H1 (cell line): ENCODE results near the gene ADGRB3. TPM values are rescaled to one million over a fixed set of nuclear protein-coding genes. Genes with fewer than 3 reads are reported as not detected.

Experiments
- CTCF ChIA-PET: fragments of 300-600 bp; sonication (Branson Sonifier 250); formaldehyde crosslinking; loops from one replicate; lab custom pipeline; 2021; ENCODE audit not compliant: partially characterized antibody; lab: Charles Lee
- POLR2A ChIA-PET: fragments of 300-600 bp; sonication (Branson Sonifier 250); formaldehyde crosslinking; loops from one replicate; lab custom pipeline; 2021; ENCODE audit warnings: inconsistent platforms; ENCODE audit not compliant: partially characterized antibody; lab: Charles Lee
- DNase-seq, 2 experiments: peaks; one replicate each; pipeline versions ENCODE4 v3.0.0 to v3.0.0-alpha.2; 2010 to 2022; ENCODE audit warnings: low spot score in 2 of 2, low read depth in 1 of 2, mixed read lengths in 1 of 2
- FAIRE-seq: peaks from 2 replicates; lab custom pipeline; 2011; peaks lifted over from hg19 to GRCh38; lab: Jason Lieb, UNC
- H2AFZ ChIP-seq: 2 replicates; pipeline ENCODE4 v1.8.1; 2012; ENCODE audit warnings: low read length, inconsistent platforms
- H2AK5ac ChIP-seq: 2 replicates; pipeline ENCODE4 v1.6.1; 2013; ENCODE audit warnings: low read depth, low read length
- H2BK120ac ChIP-seq: replicated peaks from 2 replicates; pipeline ENCODE3; 2013; ENCODE audit warnings: low read depth, low read length, inconsistent platforms
- H2BK12ac ChIP-seq: 2 replicates; pipeline ENCODE4 v1.6.1; 2013; ENCODE audit warnings: low read depth, low read length
- H2BK15ac ChIP-seq: 2 replicates; pipeline ENCODE4 v1.6.1; 2013; ENCODE audit warnings: low read length
- H2BK20ac ChIP-seq: 2 replicates; pipeline ENCODE4 v1.6.1; 2013; ENCODE audit warnings: low read length
- H2BK5ac ChIP-seq: 2 replicates; pipeline ENCODE4 v1.6.1; 2013; ENCODE audit warnings: low read depth, low read length
- H3K14ac ChIP-seq: 2 replicates; pipeline ENCODE4 v1.6.1; 2013; ENCODE audit warnings: inconsistent platforms; ENCODE audit not compliant: insufficient read length
- H3K18ac ChIP-seq: 2 replicates; pipeline ENCODE4 v1.6.1; 2013; ENCODE audit warnings: low read length; ENCODE audit errors: extremely low read depth
- H3K23ac ChIP-seq: 2 replicates; pipeline ENCODE4 v1.6.1; 2013; ENCODE audit warnings: inconsistent platforms; ENCODE audit not compliant: insufficient read length
- H3K23me2 ChIP-seq: 2 replicates; pipeline ENCODE4 v1.6.1; 2013; ENCODE audit warnings: low read depth, low read length
- H3K27ac ChIP-seq: 2 replicates; pipeline ENCODE4 v1.6.1; 2011; ENCODE audit warnings: low read depth, low read length, inconsistent platforms
- H3K27me3 ChIP-seq, 4 experiments: replicated peaks in 1 of 4; 1 replicate in 1 of 4; 2 replicates in 3 of 4; pipeline versions ENCODE4 v1.6.1 to v1.8.1; 2011 to 2013; ENCODE audit warnings: low read length in 3 of 4, mild to moderate bottlenecking in 3 of 4, inconsistent platforms in 2 of 4, mixed read lengths in 2 of 4, moderate library complexity in 1 of 4; ENCODE audit not compliant: control insufficient read depth in 3 of 4, insufficient read depth in 3 of 4; ENCODE audit errors: extremely low read depth in 1 of 4
- H3K36me3 ChIP-seq, 4 experiments: 2 replicates each; pipeline versions ENCODE4 v1.6.1 to v1.8.1; 2011 to 2013; ENCODE audit warnings: mild to moderate bottlenecking in 4 of 4, low read length in 3 of 4, moderate library complexity in 2 of 4, control low read depth in 1 of 4, inconsistent platforms in 1 of 4; ENCODE audit not compliant: insufficient read depth in 4 of 4, control insufficient read depth in 2 of 4
- H3K4ac ChIP-seq: replicated peaks from 2 replicates; pipeline ENCODE3; 2013; ENCODE audit warnings: low read length, low read depth, mixed read lengths, inconsistent platforms; ENCODE audit not compliant: insufficient read length
- H3K4me1 ChIP-seq, 4 experiments: replicated peaks in 1 of 4; 1 replicate in 1 of 4; 2 replicates in 3 of 4; pipeline versions ENCODE4 v1.6.1 to v1.8.1; 2011 to 2013; ENCODE audit warnings: low read length in 3 of 4, inconsistent platforms in 2 of 4, mixed read lengths in 1 of 4; ENCODE audit not compliant: insufficient read depth in 4 of 4, control insufficient read depth in 3 of 4
- H3K4me2 ChIP-seq, 2 experiments: 2 replicates each; pipeline versions ENCODE4 v1.6.1 to v1.8.1; 2011 to 2013; ENCODE audit warnings: low read depth in 2 of 2, low read length in 2 of 2, control low read depth in 1 of 2, inconsistent platforms in 1 of 2, mild to moderate bottlenecking in 1 of 2; ENCODE audit not compliant: insufficient read depth in 1 of 2
- H3K4me3 ChIP-seq, 4 experiments: fragments of 200-600, 300-600 bp in 1 of 4; sonication (generic), shearing (Covaris generic), sonication (Bioruptor Twin) in 1 of 4; 2 replicates each; pipeline versions ENCODE4 v1.5.1 to v1.8.1; 2011 to 2016; ENCODE audit warnings: low read length in 4 of 4, low read depth in 3 of 4, control low read depth in 2 of 4, inconsistent platforms in 2 of 4, mild to moderate bottlenecking in 2 of 4, mixed read lengths in 1 of 4, moderate library complexity in 1 of 4; ENCODE audit not compliant: insufficient read depth in 2 of 4; ENCODE audit errors: extremely low read depth in 1 of 4
- H3K56ac ChIP-seq: replicated peaks from 2 replicates; pipeline ENCODE3; 2013; ENCODE audit warnings: low read depth, mild to moderate bottlenecking, mixed read lengths, low read length, inconsistent platforms; ENCODE audit not compliant: insufficient read length
- H3K79me1 ChIP-seq: 2 replicates; pipeline ENCODE4 v1.6.1; 2013; ENCODE audit warnings: low read depth, low read length, control low read depth
- H3K79me2 ChIP-seq, 2 experiments: 2 replicates each; pipeline versions ENCODE4 v1.6.1 to v1.8.1; 2012 to 2013; ENCODE audit warnings: low read length in 2 of 2, mild to moderate bottlenecking in 2 of 2, inconsistent platforms in 1 of 2; ENCODE audit not compliant: insufficient read depth in 2 of 2, control insufficient read depth in 1 of 2
- H3K9ac ChIP-seq, 4 experiments: replicated peaks in 1 of 4; 1 replicate in 1 of 4; 2 replicates in 3 of 4; pipeline versions ENCODE4 v1.6.1 to v1.8.1; 2011 to 2013; ENCODE audit warnings: low read depth in 3 of 4, low read length in 3 of 4, control low read depth in 2 of 4, mild to moderate bottlenecking in 2 of 4, moderate library complexity in 2 of 4, inconsistent platforms in 1 of 4; ENCODE audit errors: extremely low read depth in 1 of 4
- H3K9me3 ChIP-seq, 2 experiments: 2 replicates each; pipeline versions ENCODE4 v1.6.1 to v1.8.1; 2012 to 2013; ENCODE audit warnings: mild to moderate bottlenecking in 2 of 2, moderate library complexity in 2 of 2, control low read depth in 1 of 2, inconsistent platforms in 1 of 2, low read depth in 1 of 2, low read length in 1 of 2, mixed read lengths in 1 of 2; ENCODE audit not compliant: insufficient read depth in 2 of 2
- H4K20me1 ChIP-seq, 2 experiments: replicated peaks in 1 of 2; 2 replicates each; pipeline versions ENCODE3 to v1.8.1; 2011 to 2013; ENCODE audit warnings: inconsistent platforms in 2 of 2, low read length in 2 of 2, mild to moderate bottlenecking in 1 of 2; ENCODE audit not compliant: insufficient read depth in 2 of 2, control insufficient read depth in 1 of 2
- H4K5ac ChIP-seq: 2 replicates; pipeline ENCODE4 v1.6.1; 2013; ENCODE audit warnings: low read length, low read depth, mixed read lengths, inconsistent platforms; ENCODE audit not compliant: insufficient read length
- H4K8ac ChIP-seq: 2 replicates; pipeline ENCODE4 v1.8.0; 2013; ENCODE audit warnings: mild to moderate bottlenecking, moderate library complexity, low read length, inconsistent platforms; ENCODE audit not compliant: insufficient read depth; ENCODE audit errors: extremely low read depth
- H4K91ac ChIP-seq: replicated peaks from 2 replicates; pipeline ENCODE3; 2013; ENCODE audit warnings: low read length, mixed read lengths, inconsistent platforms; ENCODE audit not compliant: insufficient read length
- WGBS, 2 experiments: shearing (Covaris generic) in 1 of 2; methylation state at CpG; one replicate each; pipeline versions ENCODE4 v1.1.6 to v1.1.7; 2013 to 2015; ENCODE audit warnings: low lambda C conversion rate in 2 of 2, mixed read lengths in 2 of 2, inconsistent platforms in 1 of 2, low coverage in 1 of 2, missing lambda C conversion rate in 1 of 2; ENCODE audit not compliant: insufficient replicate concordance in 2 of 2, insufficient coverage in 1 of 2, insufficient read length in 1 of 2; ENCODE audit errors: extremely low coverage in 1 of 2, missing lambda C conversion rate in 1 of 2; 5-methylcytosine and 5-hydroxymethylcytosine counted together
- polyA plus RNA-seq, 7 experiments: library from polyadenylated mRNA; depleted of rRNA in 3 of 7; stranded (reverse) in 5 of 7; unstranded in 2 of 7; fragments of >200 nt in 5 of 7; fragments of 200-250 nt in 2 of 7; gene quantifications; 1 replicate in 5 of 7; 2 replicates in 1 of 7; 4 replicates in 1 of 7; pipeline versions ENCODE4 v1.2.1 to v1.2.3, GENCODE V29; 2011 to 2013; ENCODE audit warnings: missing spikeins in 2 of 7, mixed read lengths in 2 of 7
- total RNA-seq: library from RNA; stranded (reverse); fragmentation: NEBNext Ultra II Directional; extraction: Animal tissue kit (Norgen Biotek cat#: 25700); gene quantifications from 2 replicates; pipeline ENCODE4 v1.2.1, GENCODE V29; 2021
- TF ChIP-seq, protein P1 (sequence below): fragments of 300-600 bp; sonication (generic); IDR thresholded peaks from 2 replicates; pipeline ENCODE4 v1.7.1; 2012; ENCODE audit warnings: low read length, moderate library complexity, mild to moderate bottlenecking, inconsistent platforms; ENCODE audit not compliant: insufficient replicate concordance

The ADGRB3 gene
- total and polyA plus RNA-seq, 2 of the 8 experiments (the other 6 are each of a cell fraction or from before 2014, with no cell fraction given): 0.35 to 1.2 TPM

DNA sequence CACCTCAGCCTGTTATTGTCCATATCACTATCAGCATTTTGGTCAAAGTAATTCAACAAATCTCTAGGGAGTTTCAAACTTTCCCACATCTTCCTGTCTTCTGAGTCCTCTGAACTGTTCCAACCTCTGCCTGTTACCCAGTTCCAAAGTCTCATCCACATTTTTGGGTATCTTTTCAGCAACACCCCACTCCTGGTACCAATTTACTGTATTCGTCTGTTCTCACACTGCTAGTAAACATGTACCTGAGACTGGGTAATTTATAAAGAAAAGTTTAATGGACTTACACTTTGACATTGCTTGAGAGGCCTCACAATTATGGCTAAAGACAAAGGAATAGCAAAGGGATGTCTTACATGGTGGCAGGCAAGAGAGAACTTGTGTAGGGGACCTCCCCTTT is 224.2 kb downstream of the ADGRB3 start:
- FAIRE-seq (no peak), DNase-seq (no peak)
- no peaks in the 10 kb centered on the region for H3K23me2 ChIP-seq
- no peak overlapping the region for H2AK5ac ChIP-seq
- WGBS, 2 experiments: 83% methylated on average over 1 of the region's 1 CpG; no CpG with 5 or more reads in 1 of the 2 experiments
- no peak overlapping the region for H2BK12ac ChIP-seq
- no peak overlapping the region for H3K4ac ChIP-seq
- H3K4me3 ChIP-seq: no peak overlapping the region
- no peak overlapping the region for H4K5ac ChIP-seq
- no peak overlapping the region for H3K23ac ChIP-seq
- no peak overlapping the region for H2BK15ac ChIP-seq
- CTCF ChIA-PET: no interaction called here
- H3K79me1 ChIP-seq: no peaks in the 10 kb centered on the region
- H4K20me1 ChIP-seq: no peaks in the 10 kb centered on the region
- no peak overlapping the region for H3K27ac ChIP-seq
- POLR2A ChIA-PET: no interaction called here
- H2BK5ac ChIP-seq: no peak overlapping the region
- no peaks in the 10 kb centered on the region for H3K79me2 ChIP-seq
- no peak overlapping the region for H2BK120ac ChIP-seq
- H3K14ac ChIP-seq: no peak overlapping the region
- no peak overlapping the region for H3K18ac ChIP-seq
- H3K9ac ChIP-seq: no peak overlapping the region
- H2BK20ac ChIP-seq: no peak overlapping the region
- no peak overlapping the region for H4K91ac ChIP-seq
- peaks cover 18 to 23% of the 10 kb centered on the region in 2 experiments for H3K9me3 ChIP-seq
- no peaks in the 10 kb centered on the region for H3K4me1 ChIP-seq
- H3K27me3 ChIP-seq: no peaks in the 10 kb centered on the region
- no peaks in the 10 kb centered on the region for H3K36me3 ChIP-seq
- H3K4me2 ChIP-seq: no peak overlapping the region
- H3K56ac ChIP-seq: no peak overlapping the region
- H2AFZ ChIP-seq: no peak overlapping the region
- H4K8ac ChIP-seq: no peak overlapping the region
- TF ChIP-seq, protein P1, sequence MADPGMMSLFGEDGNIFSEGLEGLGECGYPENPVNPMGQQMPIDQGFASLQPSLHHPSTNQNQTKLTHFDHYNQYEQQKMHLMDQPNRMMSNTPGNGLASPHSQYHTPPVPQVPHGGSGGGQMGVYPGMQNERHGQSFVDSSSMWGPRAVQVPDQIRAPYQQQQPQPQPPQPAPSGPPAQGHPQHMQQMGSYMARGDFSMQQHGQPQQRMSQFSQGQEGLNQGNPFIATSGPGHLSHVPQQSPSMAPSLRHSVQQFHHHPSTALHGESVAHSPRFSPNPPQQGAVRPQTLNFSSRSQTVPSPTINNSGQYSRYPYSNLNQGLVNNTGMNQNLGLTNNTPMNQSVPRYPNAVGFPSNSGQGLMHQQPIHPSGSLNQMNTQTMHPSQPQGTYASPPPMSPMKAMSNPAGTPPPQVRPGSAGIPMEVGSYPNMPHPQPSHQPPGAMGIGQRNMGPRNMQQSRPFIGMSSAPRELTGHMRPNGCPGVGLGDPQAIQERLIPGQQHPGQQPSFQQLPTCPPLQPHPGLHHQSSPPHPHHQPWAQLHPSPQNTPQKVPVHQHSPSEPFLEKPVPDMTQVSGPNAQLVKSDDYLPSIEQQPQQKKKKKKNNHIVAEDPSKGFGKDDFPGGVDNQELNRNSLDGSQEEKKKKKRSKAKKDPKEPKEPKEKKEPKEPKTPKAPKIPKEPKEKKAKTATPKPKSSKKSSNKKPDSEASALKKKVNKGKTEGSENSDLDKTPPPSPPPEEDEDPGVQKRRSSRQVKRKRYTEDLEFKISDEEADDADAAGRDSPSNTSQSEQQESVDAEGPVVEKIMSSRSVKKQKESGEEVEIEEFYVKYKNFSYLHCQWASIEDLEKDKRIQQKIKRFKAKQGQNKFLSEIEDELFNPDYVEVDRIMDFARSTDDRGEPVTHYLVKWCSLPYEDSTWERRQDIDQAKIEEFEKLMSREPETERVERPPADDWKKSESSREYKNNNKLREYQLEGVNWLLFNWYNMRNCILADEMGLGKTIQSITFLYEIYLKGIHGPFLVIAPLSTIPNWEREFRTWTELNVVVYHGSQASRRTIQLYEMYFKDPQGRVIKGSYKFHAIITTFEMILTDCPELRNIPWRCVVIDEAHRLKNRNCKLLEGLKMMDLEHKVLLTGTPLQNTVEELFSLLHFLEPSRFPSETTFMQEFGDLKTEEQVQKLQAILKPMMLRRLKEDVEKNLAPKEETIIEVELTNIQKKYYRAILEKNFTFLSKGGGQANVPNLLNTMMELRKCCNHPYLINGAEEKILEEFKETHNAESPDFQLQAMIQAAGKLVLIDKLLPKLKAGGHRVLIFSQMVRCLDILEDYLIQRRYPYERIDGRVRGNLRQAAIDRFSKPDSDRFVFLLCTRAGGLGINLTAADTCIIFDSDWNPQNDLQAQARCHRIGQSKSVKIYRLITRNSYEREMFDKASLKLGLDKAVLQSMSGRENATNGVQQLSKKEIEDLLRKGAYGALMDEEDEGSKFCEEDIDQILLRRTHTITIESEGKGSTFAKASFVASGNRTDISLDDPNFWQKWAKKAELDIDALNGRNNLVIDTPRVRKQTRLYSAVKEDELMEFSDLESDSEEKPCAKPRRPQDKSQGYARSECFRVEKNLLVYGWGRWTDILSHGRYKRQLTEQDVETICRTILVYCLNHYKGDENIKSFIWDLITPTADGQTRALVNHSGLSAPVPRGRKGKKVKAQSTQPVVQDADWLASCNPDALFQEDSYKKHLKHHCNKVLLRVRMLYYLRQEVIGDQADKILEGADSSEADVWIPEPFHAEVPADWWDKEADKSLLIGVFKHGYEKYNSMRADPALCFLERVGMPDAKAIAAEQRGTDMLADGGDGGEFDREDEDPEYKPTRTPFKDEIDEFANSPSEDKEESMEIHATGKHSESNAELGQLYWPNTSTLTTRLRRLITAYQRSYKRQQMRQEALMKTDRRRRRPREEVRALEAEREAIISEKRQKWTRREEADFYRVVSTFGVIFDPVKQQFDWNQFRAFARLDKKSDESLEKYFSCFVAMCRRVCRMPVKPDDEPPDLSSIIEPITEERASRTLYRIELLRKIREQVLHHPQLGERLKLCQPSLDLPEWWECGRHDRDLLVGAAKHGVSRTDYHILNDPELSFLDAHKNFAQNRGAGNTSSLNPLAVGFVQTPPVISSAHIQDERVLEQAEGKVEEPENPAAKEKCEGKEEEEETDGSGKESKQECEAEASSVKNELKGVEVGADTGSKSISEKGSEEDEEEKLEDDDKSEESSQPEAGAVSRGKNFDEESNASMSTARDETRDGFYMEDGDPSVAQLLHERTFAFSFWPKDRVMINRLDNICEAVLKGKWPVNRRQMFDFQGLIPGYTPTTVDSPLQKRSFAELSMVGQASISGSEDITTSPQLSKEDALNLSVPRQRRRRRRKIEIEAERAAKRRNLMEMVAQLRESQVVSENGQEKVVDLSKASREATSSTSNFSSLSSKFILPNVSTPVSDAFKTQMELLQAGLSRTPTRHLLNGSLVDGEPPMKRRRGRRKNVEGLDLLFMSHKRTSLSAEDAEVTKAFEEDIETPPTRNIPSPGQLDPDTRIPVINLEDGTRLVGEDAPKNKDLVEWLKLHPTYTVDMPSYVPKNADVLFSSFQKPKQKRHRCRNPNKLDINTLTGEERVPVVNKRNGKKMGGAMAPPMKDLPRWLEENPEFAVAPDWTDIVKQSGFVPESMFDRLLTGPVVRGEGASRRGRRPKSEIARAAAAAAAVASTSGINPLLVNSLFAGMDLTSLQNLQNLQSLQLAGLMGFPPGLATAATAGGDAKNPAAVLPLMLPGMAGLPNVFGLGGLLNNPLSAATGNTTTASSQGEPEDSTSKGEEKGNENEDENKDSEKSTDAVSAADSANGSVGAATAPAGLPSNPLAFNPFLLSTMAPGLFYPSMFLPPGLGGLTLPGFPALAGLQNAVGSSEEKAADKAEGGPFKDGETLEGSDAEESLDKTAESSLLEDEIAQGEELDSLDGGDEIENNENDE: no peak
